HG03066 (cell line): ENCODE data around the gene TRIM62.
A peak's percentile ranks its signal among the peaks of the same experiment; 100 is the strongest.
"Not testable (repeated sequence)": the region's sequence is repeated elsewhere in the genome, so short reads cannot be mapped to it uniquely, and the experiment has no call there.

Source experiments
- ATAC-seq: cut with Tn5 transposase; IDR thresholded peaks from one replicate; pipeline ENCODE4 v1.9.1; 2021; ENCODE audit warnings: low read depth; ENCODE audit not compliant: unreplicated experiment

TRIM62 gene

DNA sequence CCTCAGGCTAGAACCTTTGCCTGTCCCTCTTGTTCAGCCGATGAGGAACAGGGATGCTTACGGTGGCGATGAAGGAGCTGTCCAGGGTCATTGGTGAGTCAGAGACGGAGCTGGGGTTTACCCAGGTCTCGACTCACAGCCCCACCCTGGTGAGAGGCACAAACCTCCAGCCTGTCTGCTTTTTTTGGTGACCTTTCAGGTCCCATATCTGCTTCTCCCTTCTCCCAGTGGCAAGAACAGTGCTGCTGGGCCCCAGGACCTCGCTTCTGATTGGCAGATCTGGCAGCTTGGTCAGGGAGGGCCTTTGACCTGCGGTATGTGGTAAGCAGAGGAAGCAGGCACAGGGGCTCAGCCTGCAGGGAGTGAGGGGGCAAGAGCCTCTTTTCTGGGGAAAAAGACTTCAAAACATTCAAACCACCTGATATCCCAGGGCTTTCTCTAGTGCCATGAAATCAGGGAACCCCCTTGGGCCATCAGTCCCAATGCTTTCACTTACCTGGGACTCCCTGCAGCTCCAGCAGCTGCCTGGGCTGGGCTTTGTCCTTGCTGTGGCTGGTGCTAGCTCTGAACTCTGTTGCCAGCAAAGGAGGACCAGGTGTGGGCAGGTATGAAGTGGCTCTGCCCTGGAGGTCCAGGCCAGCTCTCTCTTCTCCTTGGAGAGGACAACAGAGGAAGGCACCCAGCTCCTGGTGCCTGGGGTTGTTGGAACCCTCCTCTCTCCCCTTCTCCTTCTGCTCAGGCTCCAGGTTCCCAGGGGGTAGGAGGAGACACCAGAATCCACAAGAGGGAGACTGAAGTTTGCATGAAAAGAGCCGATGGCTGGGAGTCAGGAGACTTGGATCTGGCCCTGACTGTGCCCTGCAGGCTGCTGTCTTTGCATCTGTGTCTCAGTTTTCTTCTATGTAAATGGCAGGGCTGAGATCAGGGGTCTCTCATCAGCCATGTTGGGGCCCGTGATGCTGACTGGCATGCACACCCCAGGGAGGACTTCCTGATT is 41.4 kb downstream of the TRIM62 start:
- ATAC-seq: no peak

DNA sequence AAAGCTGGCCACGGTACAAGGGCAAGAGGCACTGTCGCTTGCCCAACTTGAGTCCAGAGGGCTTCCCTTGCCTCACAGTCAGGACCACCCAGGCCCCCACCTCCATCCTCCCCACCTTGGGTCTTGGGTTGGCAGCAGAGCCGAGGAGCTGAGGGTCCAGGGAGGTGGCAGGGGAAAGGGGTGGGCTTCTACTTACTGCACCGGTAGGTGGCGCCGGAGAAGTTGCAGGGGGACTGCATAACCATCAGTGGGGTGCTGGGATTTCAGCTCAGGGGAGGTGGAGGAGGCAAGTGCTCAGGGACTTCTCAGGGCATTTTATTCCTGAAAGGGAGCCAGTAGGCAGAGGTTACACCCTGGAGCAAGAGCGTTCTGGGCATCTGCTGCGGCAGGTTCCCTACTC is 44.0 kb downstream of the TRIM62 start:
- ATAC-seq: no peak

DNA sequence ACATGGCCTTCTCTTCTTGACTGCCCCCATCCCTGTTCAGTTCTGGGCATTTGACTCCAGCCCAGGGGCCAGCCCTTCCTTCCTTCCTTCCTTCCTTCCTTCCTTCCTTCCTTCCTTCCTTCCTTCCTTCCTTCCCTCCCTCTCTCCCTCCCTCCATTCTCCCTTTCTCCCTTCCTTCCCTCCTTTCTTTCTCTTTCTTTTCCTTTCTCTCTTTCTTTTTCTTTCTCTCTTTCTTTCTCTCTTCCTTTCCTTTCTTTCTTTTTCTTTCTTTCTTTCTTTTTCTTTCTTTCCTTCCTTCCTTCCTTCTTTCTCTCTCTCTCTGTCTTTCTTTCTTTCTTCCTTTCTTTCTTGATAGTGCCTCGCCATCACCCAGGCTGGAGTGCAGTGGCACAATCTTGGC is 45.8 kb downstream of the TRIM62 start:
- ATAC-seq: not testable (repeated sequence)

DNA sequence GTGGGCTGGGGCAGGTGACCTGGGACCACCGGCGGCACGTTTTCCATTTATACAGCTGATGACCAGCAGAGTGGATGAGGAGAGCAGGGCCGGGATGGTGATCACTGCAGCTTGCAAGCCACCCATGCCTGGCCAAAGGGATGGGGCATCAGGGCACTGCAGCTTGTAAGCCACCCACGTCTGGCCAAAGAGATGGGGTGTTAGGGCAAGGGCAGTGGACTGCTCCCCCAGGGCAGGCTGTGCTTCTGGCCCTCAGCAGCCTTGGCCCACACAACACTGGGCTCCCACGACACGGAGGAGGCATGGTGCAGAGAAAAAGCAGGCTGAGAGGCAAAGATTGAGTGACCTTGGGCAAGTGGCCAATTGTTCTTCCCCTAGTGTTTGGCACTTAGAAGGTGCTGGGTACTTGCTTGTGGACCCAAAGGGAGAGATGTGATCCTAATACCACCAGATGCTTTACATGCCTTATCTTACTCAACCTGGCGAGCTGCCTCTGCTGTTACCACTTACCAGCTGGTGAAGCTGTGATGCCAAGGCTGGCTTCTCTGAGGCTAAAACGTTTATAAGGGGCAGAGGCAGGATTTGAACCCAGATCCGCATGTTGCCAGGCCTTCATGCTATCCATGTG is 48.3 kb downstream of the TRIM62 start:
- no peak for ATAC-seq

DNA sequence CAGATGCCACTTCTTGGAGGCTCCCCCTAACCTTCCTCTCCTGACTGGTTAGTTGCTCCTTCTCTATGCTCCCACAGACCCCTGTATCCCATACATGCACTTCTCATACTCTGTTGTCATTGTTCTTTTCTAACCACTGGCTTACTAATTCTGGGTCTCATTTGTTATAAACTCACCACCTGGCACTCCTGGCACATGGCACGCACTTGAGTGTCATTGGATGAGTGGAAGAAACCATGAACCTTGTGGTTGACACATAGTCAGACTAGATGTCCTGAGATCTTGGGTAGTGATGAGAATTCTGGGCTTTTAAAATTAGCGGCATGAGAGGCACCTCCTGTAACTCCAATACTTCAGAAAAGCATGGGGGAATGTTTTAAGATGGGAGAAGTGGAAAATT is 49.3 kb downstream of the TRIM62 start:
- ATAC-seq: no peak

DNA sequence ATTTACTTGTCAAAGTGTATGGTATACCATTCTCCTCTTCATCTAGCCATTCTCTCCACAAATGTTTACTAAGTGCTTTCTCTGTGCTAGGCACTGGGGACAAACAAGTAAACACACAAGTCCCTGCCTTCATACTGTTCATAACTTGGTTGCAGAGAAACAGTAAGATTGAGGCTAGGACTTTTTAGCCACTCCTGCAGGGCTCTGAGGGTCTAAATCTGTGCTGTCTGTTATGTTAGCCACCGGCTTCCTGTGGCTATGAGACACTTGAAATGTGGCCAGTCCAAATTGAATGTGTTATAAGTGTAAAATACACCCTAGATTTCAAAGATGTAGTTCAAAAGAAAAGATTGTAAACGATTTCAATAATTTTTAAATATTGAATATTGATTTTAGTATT is 50.7 kb downstream of the TRIM62 start:
- ATAC-seq: no peak

DNA sequence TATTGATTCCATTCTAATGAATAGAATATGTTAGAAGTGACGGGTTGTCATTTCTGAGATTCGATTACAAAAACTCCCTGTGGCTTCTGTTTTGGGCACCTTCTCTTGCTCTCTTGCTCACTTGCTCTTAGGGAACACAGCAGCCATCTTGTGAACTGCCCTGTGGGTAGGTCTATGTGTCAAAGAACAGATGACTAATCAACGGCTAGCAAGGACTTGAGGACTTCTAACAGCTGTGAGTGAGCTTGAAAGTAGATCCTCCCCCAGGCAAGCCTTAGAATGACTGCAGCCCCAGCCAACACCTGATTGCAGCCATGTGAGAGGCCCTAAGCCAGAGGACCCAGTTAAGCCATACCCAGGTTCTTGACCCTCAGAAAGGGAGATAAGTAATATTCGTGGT is 51.5 kb downstream of the TRIM62 start:
- no peak for ATAC-seq

DNA sequence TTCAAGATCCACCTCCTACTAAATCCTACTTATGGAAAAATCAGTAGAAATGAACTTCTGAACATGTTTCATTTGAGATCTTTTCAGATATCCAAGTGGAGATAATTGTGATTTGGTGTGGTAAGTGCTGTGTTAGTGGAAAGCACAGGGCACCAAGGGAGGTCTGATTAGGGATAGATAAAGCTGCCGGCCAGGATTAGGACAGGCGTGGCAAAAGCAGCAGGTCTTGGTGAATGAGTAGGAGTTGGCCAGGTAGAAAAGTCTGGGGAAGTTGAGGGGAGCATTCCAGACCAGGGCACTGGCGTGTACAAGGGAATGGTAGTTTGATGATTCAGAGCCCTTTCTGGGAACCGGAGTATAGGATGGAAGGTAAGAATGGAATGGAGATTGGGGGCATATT is 53.1 kb downstream of the TRIM62 start:
- no peak for ATAC-seq

DNA sequence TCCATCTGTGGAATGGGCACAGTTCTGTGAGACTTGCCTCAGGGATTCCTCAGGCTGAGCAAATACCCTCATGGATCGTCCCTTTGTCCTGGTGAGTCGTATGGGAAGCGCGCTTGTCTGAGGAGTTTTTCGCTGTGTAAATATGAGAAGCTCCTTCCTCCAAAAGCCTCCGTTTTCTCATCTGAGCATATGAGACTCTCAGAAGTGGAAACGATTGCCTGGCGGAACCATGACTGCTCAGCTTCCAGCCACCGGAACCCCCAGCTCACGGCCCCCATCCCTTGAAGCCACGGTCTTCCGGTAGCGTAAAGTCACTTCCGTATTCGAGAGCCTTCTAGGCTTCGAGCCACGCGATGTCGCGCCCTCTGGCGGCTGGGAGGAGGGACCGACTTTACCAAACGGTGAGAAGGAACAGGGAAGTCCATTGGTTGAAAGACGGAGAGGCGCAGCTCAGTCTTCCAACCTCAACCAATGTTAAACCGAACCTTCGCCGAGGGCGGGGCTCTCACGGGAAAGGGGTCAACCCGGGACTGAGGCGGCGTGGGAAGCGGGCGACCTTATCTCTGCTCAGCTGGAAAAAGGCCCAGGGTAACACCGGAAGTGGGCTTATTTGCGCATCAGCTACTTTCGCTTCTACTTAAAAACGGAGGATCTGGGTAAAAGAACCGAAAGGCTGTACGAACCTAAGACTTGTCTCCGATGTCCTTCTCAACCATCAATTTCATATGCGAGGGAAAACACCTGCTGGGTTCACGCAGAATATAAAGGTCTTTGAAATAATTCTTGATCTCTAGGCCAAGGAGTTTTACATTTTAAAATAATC is 54.6 kb downstream of the TRIM62 start:
- peak; percentile 95 for ATAC-seq

DNA sequence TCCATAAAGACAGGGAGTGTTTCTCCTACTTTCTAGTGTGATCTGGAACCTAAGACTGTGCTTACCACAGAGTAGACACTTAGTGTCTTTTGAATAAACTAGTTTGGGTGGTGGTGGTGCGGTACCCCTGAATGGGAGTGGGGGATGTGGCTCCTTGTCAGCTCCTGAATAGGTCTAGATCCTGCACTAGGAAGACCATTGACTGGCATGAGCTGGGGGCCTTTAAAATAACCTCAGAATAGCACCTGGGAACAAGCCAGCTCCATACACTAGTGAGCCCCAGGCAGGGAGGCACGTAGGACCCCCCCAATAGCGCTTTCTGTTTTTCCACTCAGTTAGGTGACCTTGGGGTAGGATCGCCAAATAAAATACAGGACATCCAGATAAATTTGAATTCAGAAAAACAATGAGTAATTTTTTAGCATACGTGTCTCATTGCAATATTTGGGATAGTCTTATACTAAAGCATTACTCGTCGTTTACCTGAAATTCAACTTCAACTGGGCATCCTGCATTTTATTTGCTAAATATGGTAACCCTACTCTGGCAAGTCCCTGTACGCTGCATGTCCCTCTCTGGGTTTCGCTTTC is 55.3 kb downstream of the TRIM62 start:
- ATAC-seq: no peak

DNA sequence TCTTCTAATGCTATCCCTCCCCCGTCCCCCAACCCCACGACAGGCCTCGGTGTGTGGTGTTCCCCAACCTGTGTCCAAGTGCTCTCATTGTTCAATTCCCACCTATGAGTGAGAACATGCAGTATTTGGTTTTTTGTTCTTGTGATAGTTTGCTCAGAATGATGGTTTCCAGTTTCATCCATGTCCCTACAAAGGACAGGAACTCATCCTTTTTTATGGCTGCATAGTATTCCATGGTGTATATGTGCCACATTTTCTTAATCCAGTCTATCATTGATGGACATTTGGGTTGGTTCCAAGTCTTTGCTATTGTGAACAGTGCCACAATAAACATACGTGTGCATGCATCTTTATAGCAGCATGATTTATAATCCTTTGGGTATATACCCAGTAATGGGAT is 57.2 kb downstream of the TRIM62 start:
- ATAC-seq: not testable (repeated sequence)

DNA sequence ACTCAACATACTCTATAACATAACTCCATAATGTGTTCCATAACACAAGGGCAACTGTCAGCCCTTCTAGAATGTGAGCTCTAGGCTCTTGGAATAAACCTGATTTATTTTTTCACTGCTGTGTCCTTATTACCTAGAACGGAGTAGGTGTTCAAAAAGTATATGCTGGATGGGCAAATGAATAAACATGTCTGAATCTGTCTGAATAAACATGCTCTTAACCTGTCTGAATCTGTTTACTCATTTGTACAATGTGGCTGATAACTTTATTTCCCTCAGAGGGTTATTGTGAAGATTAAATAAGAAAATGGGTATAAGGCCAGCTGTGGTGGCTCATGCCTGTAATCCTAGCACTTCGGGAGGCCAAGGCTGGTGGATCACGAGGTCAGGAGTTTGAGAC is 58.6 kb downstream of the TRIM62 start:
- no peak for ATAC-seq

DNA sequence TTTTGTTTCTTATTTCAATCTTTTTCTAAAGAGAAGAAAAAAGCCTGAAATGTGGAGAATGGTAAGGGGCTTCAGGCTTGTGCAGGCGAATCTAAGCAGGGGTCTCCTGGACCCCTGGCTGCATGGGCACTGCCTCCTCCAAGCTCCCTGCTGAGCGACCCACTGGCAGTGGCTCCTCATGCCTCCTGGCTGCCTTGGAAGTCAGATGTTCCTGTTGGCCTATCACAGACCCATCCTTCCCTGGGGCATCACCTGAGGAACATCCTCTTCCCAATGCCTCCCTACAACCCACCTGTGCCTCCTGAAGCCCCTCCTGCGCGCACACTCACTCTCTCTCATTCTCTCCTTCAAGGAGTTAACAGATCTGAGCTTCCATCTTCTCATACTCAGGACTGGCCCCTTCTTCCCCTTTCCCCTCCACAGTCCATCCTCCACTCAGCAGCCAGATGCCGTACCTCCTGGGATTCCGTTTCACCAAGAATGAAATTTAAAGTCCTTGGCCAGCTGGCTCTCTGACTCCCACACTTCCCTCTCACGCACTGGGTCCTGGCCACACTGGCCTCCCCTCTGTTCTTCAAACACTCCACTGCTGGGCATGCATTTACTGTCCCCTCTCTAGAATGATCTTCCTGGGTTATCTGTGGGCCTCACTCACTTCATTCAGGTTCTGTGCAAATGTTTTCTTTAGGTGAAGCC is 59.2 kb downstream of the TRIM62 start:
- ATAC-seq: no peak

DNA sequence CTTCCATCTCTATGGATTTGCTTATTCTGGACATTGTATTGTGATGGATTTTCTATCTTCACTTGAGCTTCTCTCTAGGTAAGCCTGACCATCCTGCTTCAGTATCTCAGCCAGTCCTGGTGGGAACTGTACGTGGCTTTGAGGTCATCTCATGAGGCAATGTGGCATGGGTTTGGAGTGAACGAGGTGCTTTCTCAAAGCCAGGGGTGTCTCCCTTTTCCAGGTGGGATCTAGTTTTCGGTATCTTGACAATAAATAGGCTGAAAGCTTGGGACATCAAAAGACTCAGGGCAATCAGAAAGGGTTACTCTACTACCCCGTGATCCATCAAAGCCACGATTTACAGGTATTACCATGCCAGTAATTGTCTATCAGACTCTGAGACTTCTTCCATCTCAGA is 60.1 kb downstream of the TRIM62 start:
- ATAC-seq: no peak

DNA sequence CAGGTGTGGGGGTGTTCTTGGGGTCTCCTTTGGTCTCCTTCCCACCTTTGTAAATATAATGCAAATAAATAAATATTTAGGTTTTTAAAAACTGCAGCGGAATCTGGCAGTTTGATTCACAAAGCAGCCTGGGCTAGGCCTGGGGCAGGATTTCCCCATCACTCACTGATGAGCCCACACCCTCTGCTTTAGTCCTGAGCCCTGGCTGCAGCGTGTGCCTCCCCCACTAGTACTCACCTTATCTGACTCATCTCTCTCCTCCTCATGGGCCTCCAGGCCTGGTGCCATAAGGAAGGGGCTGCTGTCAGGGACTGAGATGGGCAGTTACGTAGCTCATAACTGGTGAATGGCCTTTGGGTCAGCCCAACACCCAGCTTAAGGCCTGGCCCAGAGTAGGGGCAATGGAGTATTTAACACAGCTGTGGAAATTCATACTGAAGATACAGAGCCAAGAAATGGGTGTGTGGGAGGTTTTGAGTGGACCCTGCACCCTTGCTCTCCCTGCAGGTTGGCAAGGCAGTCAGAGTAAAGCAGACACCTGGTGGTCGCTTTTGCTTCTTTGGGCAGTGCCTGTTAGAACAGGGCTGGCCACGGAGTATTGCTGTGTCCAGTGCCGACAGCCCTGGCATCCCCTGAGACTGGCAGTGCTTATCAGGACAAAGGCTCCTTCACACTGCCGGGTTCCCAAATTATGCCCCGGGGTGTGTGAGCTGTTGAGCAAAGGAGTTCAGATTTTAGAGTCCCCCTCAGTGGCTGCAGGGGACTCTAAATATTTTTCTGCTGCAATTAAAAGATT is 61.2 kb downstream of the TRIM62 start:
- ATAC-seq: no peak

DNA sequence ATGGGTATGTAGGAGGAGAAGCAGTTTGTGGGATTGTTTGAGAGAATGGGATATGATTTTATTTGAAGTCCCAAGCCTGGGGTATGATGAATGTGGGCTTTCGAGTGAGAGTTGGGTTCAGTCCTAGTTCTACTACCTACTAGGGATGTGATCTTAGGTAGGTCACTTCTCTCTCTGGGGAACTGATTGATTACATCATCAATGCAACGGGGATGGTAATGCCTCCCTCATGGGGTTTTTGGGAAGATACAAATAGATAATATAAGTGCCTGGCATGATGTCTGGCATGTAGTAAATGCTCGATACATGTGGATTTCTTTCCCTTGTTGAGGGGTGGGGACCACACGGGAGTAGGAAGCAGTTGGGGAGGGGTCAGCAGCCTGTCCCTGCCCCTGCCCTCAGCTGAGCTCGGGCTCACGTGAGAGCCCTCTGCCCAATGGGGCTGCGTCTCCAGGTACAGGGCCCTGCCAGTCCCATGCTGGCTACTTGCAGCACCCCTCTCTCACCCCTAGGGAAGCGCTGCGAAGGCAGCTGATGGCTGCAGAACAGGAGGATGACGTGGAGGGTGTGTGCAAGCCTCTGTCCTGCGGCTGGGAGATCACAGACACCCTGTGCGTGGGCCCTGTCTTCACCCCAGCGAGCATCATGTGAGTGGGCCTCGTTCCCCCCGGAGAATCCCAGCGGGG is 62.2 kb downstream of the TRIM62 start:
- peak; percentile 67 for ATAC-seq

DNA sequence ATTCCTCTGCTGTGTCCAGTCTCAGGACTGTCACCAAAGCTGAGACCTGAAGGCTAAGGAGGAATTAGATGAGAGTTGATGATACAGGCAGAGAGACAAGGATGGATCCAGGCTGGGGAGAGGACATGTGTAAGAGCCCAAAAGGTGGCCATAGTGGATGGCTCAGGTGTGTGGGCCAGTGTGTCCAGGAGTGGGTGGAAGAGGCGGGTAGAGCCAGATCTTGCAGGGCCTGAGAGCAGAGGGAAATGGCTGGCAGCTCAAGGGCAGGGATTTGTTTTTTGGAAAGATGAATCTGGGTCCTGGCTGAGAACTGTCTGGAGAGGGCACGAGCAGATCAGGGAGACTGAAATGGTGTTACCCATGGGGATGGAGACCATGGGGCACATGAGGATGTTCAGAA is 62.8 kb downstream of the TRIM62 start:
- no peak for ATAC-seq

DNA sequence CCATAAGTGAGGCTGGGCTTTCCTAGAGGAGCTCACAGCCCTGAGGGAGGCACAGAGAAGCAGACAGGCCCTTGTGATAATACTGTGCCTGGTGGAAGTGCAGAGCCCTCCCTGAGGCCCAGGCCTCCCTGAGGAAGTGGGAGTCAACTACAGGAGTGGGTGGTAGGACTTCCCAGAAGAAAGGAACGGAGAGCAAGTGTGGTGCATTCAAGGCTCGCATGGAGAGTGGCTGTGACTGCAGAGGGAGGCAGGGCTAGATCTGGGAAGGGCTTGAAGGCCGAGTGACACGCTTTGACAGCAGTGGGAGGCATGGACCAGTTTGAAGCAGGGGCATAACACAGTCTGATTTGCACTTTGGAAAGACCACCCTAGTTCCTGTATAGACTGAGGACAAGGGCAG is 63.6 kb downstream of the TRIM62 start:
- no peak for ATAC-seq
